ENCODE measurements around the gene PTPRZ1.

Gene PTPRZ1

GRCh38 chr7:121932768-121933167 is 59.8 kb downstream of the PTPRZ1 start:
- Histone ChIP-seq H3K27ac (no peak overlapping the region), H3K27me3 (ENCODE audit: insufficient read depth, low read depth, severe bottlenecking) (no peaks in the 10 kb centered on the region), H3K4me3 (ENCODE audit: low read depth, low read length) (no peak overlapping the region), H3K36me3 (no peaks in the 10 kb centered on the region), H3K9me3 (ENCODE audit: severe bottlenecking) (no peaks in the 10 kb centered on the region)
- no peak for TF ChIP-seq CTCF (IDR thresholded peaks at IDR 0.05; ENCODE audit: low read depth, low read length)
- DNase-seq: no peak

GRCh38 chr7:121936951-121937623 is 64.1 kb downstream of the PTPRZ1 start:
- Histone ChIP-seq H3K4me3 (ENCODE audit: low read depth, low read length) (no peak overlapping the region), H3K9me3 (ENCODE audit: severe bottlenecking) (no peaks in the 10 kb centered on the region), H3K27me3 (ENCODE audit: insufficient read depth, low read depth, severe bottlenecking) (no peaks in the 10 kb centered on the region), H3K36me3 (no peaks in the 10 kb centered on the region), H3K27ac (no peak overlapping the region)
- DNase-seq: no peak
- no peak for TF ChIP-seq CTCF (IDR thresholded peaks at IDR 0.05; ENCODE audit: low read depth, low read length)

DNA sequence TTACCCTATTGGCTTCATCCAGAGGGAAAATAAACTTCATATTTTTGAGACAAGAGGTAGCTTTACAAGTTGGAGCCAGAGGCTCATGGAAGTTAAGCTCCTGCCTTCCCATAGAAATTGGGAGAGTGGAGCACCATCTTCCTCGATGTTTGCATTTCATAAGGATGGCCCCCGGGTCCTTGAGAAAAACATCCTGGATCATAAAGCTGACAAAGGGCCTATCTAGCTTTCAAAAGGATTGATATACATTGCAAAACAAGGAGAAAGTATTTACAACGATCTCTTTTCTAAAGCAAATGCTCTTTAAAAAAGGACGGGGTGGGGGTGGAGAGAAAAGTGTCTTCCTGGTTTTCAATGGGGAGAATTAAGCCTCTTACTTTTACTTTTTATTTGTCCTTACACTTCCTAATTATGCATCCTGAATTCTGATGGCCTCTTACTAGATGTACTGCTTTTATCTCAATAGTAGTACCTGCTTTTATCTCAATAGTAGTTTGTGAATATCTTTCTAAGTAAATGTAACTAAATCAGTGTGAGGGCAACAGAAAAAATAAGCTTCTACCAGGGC is 65.6 kb downstream of the PTPRZ1 start:
- no peaks in the 10 kb centered on the region for H3K36me3 ChIP-seq
- DNase-seq: no peak
- no peaks in the 10 kb centered on the region for H3K27me3 ChIP-seq (ENCODE audit: insufficient read depth, low read depth, severe bottlenecking)
- no peak overlapping the region for H3K4me3 ChIP-seq (ENCODE audit: low read depth, low read length)
- H3K27ac ChIP-seq: no peak overlapping the region
- no peaks in the 10 kb centered on the region for H3K9me3 ChIP-seq (ENCODE audit: severe bottlenecking)
- TF ChIP-seq CTCF (IDR thresholded peaks at IDR 0.05; ENCODE audit: low read depth, low read length): no peak

DNA sequence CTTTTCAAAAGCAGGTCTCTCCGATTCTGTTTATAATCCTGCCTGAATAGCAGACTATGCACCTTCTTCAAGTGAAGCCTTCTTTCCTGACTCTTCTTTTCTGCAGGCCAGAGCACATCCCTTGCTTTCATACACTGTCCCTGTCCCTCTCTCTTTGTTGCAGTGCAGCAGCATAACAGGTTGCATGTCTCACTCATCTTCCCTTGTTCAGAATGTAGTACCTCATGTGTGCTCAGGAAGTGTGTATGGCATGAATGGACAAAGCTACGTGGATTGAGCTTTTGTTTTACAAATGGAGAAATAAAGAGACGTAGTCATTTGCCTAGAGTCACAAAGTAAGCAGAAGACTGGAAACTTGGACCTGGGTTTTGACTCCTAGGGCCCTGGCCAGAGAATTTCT is 68.0 kb downstream of the PTPRZ1 start:
- no peak overlapping the region for H3K4me3 ChIP-seq (ENCODE audit: low read depth, low read length)
- no peak for DNase-seq
- no peaks in the 10 kb centered on the region for H3K9me3 ChIP-seq (ENCODE audit: severe bottlenecking)
- no peaks in the 10 kb centered on the region for H3K36me3 ChIP-seq
- no peak for TF ChIP-seq CTCF (IDR thresholded peaks at IDR 0.05; ENCODE audit: low read depth, low read length)
- H3K27ac ChIP-seq: no peak overlapping the region
- H3K27me3 ChIP-seq (ENCODE audit: insufficient read depth, low read depth, severe bottlenecking): no peaks in the 10 kb centered on the region

- no peak overlapping the region for H3K27ac ChIP-seq
Observed at GRCh38 chr7:121941830-121942229, 68.9 kb downstream of the PTPRZ1 start.

More at GRCh38 chr7:121941830-121942229, 68.9 kb downstream of the PTPRZ1 start:
- TF ChIP-seq CTCF (IDR thresholded peaks at IDR 0.05; ENCODE audit: low read depth, low read length): no peak
- no peak for DNase-seq
- Histone ChIP-seq H3K9me3 (ENCODE audit: severe bottlenecking) (no peaks in the 10 kb centered on the region), H3K27me3 (ENCODE audit: insufficient read depth, low read depth, severe bottlenecking) (no peaks in the 10 kb centered on the region), H3K4me3 (ENCODE audit: low read depth, low read length) (no peak overlapping the region), H3K36me3 (no peaks in the 10 kb centered on the region)
